Stomach (tissue), 4 donors: ENCODE measurements around the gene UNC80.

Source experiments
- CTCF ChIP-seq, 7 experiments: fragments of 450-650 bp in 4 of 7; fragments of 200-600 bp in 3 of 7; sonication (generic) in 3 of 7; IDR thresholded peaks; one replicate each; pipeline ENCODE4 v1.5.1; 2016 to 2019; ENCODE audit warnings: antibody characterized with exemption in 7 of 7, control low read depth in 2 of 7, mild to moderate bottlenecking in 1 of 7
- EP300 ChIP-seq: sonication (generic); formaldehyde crosslinking; IDR thresholded peaks from one replicate; pipeline ENCODE4 v1.6.1; 2017; ENCODE audit warnings: antibody characterized with exemption

DNA sequence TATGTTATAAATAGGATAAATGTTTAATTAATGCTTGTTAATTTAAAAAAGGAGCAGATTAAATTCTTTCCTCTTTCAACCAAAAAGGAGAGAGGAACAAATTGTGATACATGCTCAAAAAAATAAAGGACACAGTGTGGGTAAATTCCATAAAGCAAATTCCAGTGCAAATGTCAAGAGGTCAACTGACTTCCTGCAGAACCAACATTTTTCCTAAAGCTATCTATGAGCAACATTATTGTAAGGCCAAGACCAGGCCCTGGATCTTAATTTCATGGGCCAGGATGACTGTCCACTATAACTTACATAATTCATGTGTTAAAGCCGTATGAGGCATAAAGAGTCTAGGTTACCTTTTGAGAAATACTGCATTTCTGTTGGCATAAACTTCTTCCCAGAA is 136.9 kb downstream of the UNC80 start:
- TF ChIP-seq EP300 (no peak), CTCF (IDR thresholded peaks at IDR 0.05) (no peak)
